HCT116 (cell line): Measurements from ENCODE around the gene TRPV4. TPM values are rescaled to one million over a fixed set of nuclear protein-coding genes. Genes with fewer than 3 reads are reported as not detected.

Experiments used
- ATAC-seq: fragments of 200-7000 bp; cut with Tn5 transposase; 2 replicates; pipeline ENCODE4 v1.9.1; 2020; ENCODE audit warnings: mild to moderate bottlenecking, moderate library complexity
- BruUV-seq: library from RNA; stranded (reverse); fragments of 400-500 nt; replicated peaks from 2 replicates; lab custom pipeline; 2021; lab: Mats Ljungman, UMichigan
- CTCF ChIA-PET: fragments of 300-600 bp; sonication (Branson Sonifier 250); formaldehyde crosslinking; loops from one replicate; lab custom pipeline; 2021; ENCODE audit warnings: antibody characterized with exemption; lab: Charles Lee
- POLR2A ChIA-PET: fragments of 300-600, 350-600 bp; sonication (Branson Sonifier 250); formaldehyde crosslinking; loops from one replicate; lab custom pipeline; 2021; ENCODE audit warnings: antibody characterized with exemption; lab: Charles Lee
- RAD21 ChIA-PET, 2 experiments: fragments of 300-600 bp; sonication (Branson Sonifier 250); formaldehyde crosslinking; loops; one replicate each; lab custom pipeline; 2023; ENCODE audit warnings: low total read pairs in 2 of 2; ENCODE audit not compliant: uncharacterized antibody in 2 of 2, unreplicated experiment in 2 of 2, low non-redundant PET in 1 of 2; lab: Charles Lee
- DNase-seq: peaks from one replicate; pipeline ENCODE4 v3.0.0-alpha.2; 2010; ENCODE audit warnings: low read depth, low spot score
- H2AFZ ChIP-seq: fragments of 200-600 bp; shearing (Covaris generic), sonication (generic); 2 replicates; pipeline ENCODE4 v1.6.1; 2017; ENCODE audit warnings: low read depth, mixed run types, mixed read lengths, antibody characterized with exemption, low read length; ENCODE audit not compliant: poor library complexity, severe bottlenecking
- H3K27ac ChIP-seq: 2 replicates; pipeline ENCODE4 v1.5.1; 2012; ENCODE audit warnings: low read depth, low read length
- H3K27me3 ChIP-seq: fragments of 200-600 bp; sonication (generic); 2 replicates; pipeline ENCODE4 v1.6.1; 2016; ENCODE audit warnings: mixed run types, low read length, mixed read lengths; ENCODE audit not compliant: insufficient read depth
- H3K36me3 ChIP-seq, 2 experiments: fragments of 200-500 bp in 1 of 2; fragments of 200-600 bp in 1 of 2; sonication (Bioruptor generic) in 1 of 2; sonication (generic) in 1 of 2; 2 replicates each; pipeline versions ENCODE4 v1.5.1 to v1.6.1; 2014 to 2016; ENCODE audit warnings: low read length in 2 of 2, inconsistent platforms in 1 of 2, mixed read lengths in 1 of 2, mixed run types in 1 of 2; ENCODE audit not compliant: insufficient read depth in 2 of 2, control insufficient read depth in 1 of 2
- H3K4me1 ChIP-seq, 2 experiments: fragments of 200-600 bp in 1 of 2; sonication (generic) in 1 of 2; 2 replicates each; pipeline versions ENCODE4 v1.5.1 to v1.6.1; 2012 to 2017; ENCODE audit warnings: low read length in 2 of 2, inconsistent platforms in 1 of 2, mild to moderate bottlenecking in 1 of 2, mixed read lengths in 1 of 2, mixed run types in 1 of 2, moderate library complexity in 1 of 2; ENCODE audit not compliant: insufficient read depth in 2 of 2, control insufficient read depth in 1 of 2
- H3K4me2 ChIP-seq: fragments of 200-600 bp; sonication (generic); 2 replicates; pipeline ENCODE4 v1.6.1; 2017; ENCODE audit warnings: mixed run types, low read length, mixed read lengths
- H3K4me3 ChIP-seq, 2 experiments: fragments of 200-600 bp in 1 of 2; sonication (generic) in 1 of 2; replicated peaks in 1 of 2; 2 replicates each; pipeline ENCODE4 v1.5.1; 2011 to 2016; ENCODE audit warnings: low read length in 2 of 2, control low read depth in 1 of 2, low read depth in 1 of 2, mild to moderate bottlenecking in 1 of 2, mixed read lengths in 1 of 2, mixed run types in 1 of 2
- H3K79me2 ChIP-seq: fragments of 200-600 bp; sonication (generic); 2 replicates; pipeline ENCODE4 v1.6.1; 2017; ENCODE audit warnings: mild to moderate bottlenecking, mixed run types, low read length, moderate library complexity, mixed read lengths; ENCODE audit not compliant: insufficient read depth
- H3K9ac ChIP-seq: fragments of 200-600 bp; sonication (generic); 2 replicates; pipeline ENCODE4 v1.6.1; 2016; ENCODE audit warnings: low read length, mixed read lengths
- H3K9me2 ChIP-seq: fragments of 200-600 bp; sonication (generic), shearing (Covaris generic); 2 replicates; pipeline ENCODE4 v1.6.1; 2017; ENCODE audit warnings: mixed run types, mild to moderate bottlenecking, moderate library complexity; ENCODE audit not compliant: insufficient read depth
- H3K9me3 ChIP-seq, 2 experiments: fragments of 200-500 bp in 1 of 2; fragments of 200-600 bp in 1 of 2; sonication (Bioruptor generic) in 1 of 2; sonication (generic) in 1 of 2; 2 replicates each; pipeline ENCODE4 v1.6.1; 2014 to 2017; ENCODE audit warnings: low read length in 2 of 2, mixed read lengths in 2 of 2, inconsistent platforms in 1 of 2, low read depth in 1 of 2, mild to moderate bottlenecking in 1 of 2, mixed run types in 1 of 2, moderate library complexity in 1 of 2; ENCODE audit not compliant: control insufficient read depth in 1 of 2, insufficient read depth in 1 of 2
- H4K20me1 ChIP-seq: fragments of 200-600 bp; sonication (generic), shearing (Covaris generic); 2 replicates; pipeline ENCODE4 v1.6.1; 2017; ENCODE audit warnings: mixed run types, mild to moderate bottlenecking, moderate library complexity; ENCODE audit not compliant: insufficient read depth
- SIN3A ChIP-seq: IDR thresholded peaks from 2 replicates; pipeline ENCODE4 v1.6.1; 2012; ENCODE audit warnings: low read depth
- intact Hi-C: fragments of 100-400 bp; cut with micrococcal nuclease; formaldehyde crosslinking; loops from 2 replicates; pipeline ENCODE4 v1.10.0; 2022
- total RNA-seq: library from RNA; stranded (reverse); gene quantifications from one replicate; pipeline ENCODE4 v1.2.1, GENCODE V29; 2021; ENCODE audit not compliant: unreplicated experiment
- TF ChIP-seq, protein P1 (sequence below), 3 experiments: fragments of 200-600 bp in 1 of 3; sonication (generic) in 1 of 3; IDR thresholded peaks in 2 of 3; conservative IDR thresholded peaks in 1 of 3; 2 replicates each; pipeline ENCODE4 v1.5.1; 2012 to 2017; ENCODE audit warnings: low read depth in 2 of 3, low read length in 2 of 3, antibody characterized with exemption in 1 of 3, borderline replicate concordance in 1 of 3, control low read depth in 1 of 3, mild to moderate bottlenecking in 1 of 3, mixed read lengths in 1 of 3, mixed run types in 1 of 3, moderate library complexity in 1 of 3; ENCODE audit not compliant: insufficient read depth in 1 of 3

TRPV4 gene
- total RNA-seq, 1 experiment from 2014 or later, result 0.54 TPM

DNA sequence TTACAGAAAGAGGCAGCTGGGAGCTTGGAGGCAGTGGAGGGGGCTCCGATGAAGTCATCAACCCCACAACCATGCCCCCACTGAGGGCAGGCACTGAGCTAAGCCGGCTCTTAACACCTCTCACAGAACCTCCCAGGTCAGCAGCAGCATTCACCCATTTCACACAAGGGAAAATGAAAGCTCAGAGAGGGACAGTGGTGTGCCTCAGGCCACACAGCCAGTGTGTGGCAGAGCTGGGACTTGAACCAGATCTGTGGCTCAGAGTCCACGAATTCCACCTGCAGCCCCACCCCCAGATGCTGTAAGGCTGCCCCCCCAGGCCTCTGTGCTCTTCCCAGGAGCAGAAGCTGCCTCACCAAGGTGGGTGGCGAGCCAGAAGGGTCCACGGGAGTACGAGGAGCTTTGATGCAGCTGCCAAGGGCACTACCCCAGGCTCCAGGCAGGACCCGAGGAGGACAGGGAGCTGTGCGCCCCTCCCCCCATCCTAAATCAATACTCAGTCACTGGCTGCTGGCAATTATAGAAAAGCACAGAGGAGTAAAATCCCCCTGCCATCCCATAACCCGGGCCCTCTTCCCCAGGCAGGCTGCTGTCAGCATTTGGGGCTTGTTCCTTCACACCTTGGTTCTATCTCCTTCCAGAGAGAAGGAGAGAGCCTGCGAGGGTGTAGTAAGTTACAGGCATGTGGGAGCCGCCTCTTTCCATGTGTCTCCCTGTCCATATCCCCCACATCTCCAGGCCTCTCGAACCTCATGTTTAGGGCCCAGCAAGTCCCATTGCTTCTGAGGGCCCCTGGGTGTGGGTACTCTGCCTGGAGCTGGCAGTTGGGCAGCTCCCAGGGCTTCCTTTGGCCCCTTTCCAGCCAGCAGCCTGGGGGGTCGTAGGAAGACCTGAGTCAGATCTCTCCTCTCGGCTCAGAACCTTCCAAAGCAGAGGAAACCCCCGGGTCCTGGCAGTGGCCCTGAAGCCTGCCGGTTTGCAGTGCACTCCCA is 72.0 kb downstream of the TRPV4 start:
- TF ChIP-seq, protein P1, sequence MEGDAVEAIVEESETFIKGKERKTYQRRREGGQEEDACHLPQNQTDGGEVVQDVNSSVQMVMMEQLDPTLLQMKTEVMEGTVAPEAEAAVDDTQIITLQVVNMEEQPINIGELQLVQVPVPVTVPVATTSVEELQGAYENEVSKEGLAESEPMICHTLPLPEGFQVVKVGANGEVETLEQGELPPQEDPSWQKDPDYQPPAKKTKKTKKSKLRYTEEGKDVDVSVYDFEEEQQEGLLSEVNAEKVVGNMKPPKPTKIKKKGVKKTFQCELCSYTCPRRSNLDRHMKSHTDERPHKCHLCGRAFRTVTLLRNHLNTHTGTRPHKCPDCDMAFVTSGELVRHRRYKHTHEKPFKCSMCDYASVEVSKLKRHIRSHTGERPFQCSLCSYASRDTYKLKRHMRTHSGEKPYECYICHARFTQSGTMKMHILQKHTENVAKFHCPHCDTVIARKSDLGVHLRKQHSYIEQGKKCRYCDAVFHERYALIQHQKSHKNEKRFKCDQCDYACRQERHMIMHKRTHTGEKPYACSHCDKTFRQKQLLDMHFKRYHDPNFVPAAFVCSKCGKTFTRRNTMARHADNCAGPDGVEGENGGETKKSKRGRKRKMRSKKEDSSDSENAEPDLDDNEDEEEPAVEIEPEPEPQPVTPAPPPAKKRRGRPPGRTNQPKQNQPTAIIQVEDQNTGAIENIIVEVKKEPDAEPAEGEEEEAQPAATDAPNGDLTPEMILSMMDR (IDR thresholded peaks at IDR 0.05 in 2 of 3, conservative IDR thresholded peaks at IDR 0.05 in 1 of 3; ENCODE audit: borderline replicate concordance in 1 of 3, insufficient read depth in 1 of 3, low read depth in 2 of 3, low read length in 2 of 3), result no peak
- TF ChIP-seq SIN3A, result no peak
- H3K27ac ChIP-seq, result no peak overlapping the region

More for the DNA sequence above, 72.0 kb downstream of the TRPV4 start:
- Histone ChIP-seq H3K4me3 (no peak overlapping the region), H3K27me3 (no peaks in the 10 kb centered on the region), H3K9me2 (no peaks in the 10 kb centered on the region), H3K36me3 (no peaks in the 10 kb centered on the region), H4K20me1 (no peaks in the 10 kb centered on the region), H3K79me2 (no peaks in the 10 kb centered on the region), H3K4me2 (no peak overlapping the region), H2AFZ (no peak overlapping the region), H3K9me3 (peaks cover 0 to 3% of the 10 kb centered on the region in 2 experiments; a peak in 1 of 4 replicates), H3K4me1 (peaks cover 0 to 12% of the 10 kb centered on the region in 2 experiments; a peak in 2 of 4 replicates), H3K9ac (no peak overlapping the region)
- ChIA-PET POLR2A (interaction anchor here (1.6 kb wide), 1 partner anchor 12 kb away, joined by 4 read pairs; no protein-coding TSS in a partner anchor), CTCF (no interaction called here), RAD21 (no interaction called here)
- ATAC-seq, result no peak
- no peak for DNase-seq
- BruUV-seq, result no TSS peak
- intact Hi-C loops, result no loop called here
